Glutamatergic neuron (in vitro differentiated cells): ENCODE results near the gene KIAA0825. TPM values are rescaled to one million over a fixed set of nuclear protein-coding genes. Genes with fewer than 3 reads are reported as not detected.

Source experiments
- DNase-seq: peaks from one replicate; pipeline ENCODE4 v3.0.0; 2022
- H3K27ac Mint-ChIP-seq: one replicate; pipeline ENCODE4 v1.8.0; 2020; ENCODE audit warnings: mild to moderate bottlenecking, mixed read lengths, inconsistent platforms; ENCODE audit not compliant: unreplicated experiment
- H3K27me3 Mint-ChIP-seq: one replicate; pipeline ENCODE4 v1.8.0; 2020; ENCODE audit warnings: mild to moderate bottlenecking, moderate library complexity, mixed read lengths, inconsistent platforms; ENCODE audit not compliant: unreplicated experiment
- H3K36me3 Mint-ChIP-seq: one replicate; pipeline ENCODE4 v1.8.0; 2020; ENCODE audit warnings: mild to moderate bottlenecking, mixed read lengths, inconsistent platforms; ENCODE audit not compliant: unreplicated experiment
- H3K4me1 Mint-ChIP-seq: one replicate; pipeline ENCODE4 v1.8.0; 2020; ENCODE audit warnings: mild to moderate bottlenecking, low read depth, mixed read lengths, inconsistent platforms; ENCODE audit not compliant: unreplicated experiment
- H3K4me3 Mint-ChIP-seq: one replicate; pipeline ENCODE4 v1.8.0; 2020; ENCODE audit warnings: mild to moderate bottlenecking, mixed read lengths, inconsistent platforms; ENCODE audit not compliant: unreplicated experiment
- H3K9me3 Mint-ChIP-seq: one replicate; pipeline ENCODE4 v1.8.0; 2020; ENCODE audit warnings: mild to moderate bottlenecking, moderate library complexity, mixed read lengths, inconsistent platforms; ENCODE audit not compliant: unreplicated experiment
- CTCF ChIP-seq: fragments of 200-600 bp; sonication (generic); IDR thresholded peaks from one replicate; pipeline ENCODE4 v1.5.0; 2021; ENCODE audit not compliant: partially characterized antibody, unreplicated experiment
- total RNA-seq: library from RNA; stranded (reverse); fragmentation: NEBNext Ultra II Directional; extraction: Animal tissue kit (Norgen Biotek cat#: 25700); gene quantifications from one replicate; pipeline ENCODE4 v1.2.1, GENCODE V29; 2021; ENCODE audit not compliant: unreplicated experiment

Gene KIAA0825
- total RNA-seq, 1 donor from 2014 or later = 1.2 TPM

GRCh38 chr5:94403483-94403882, 214.9 kb downstream of the KIAA0825 start:
- Mint-ChIP-seq H3K9me3 (no peaks in the 10 kb centered on the region), H3K36me3 (no peaks in the 10 kb centered on the region), H3K27ac (no peak overlapping the region), H3K4me1 (no peaks in the 10 kb centered on the region), H3K4me3 (no peak overlapping the region), H3K27me3 (no peaks in the 10 kb centered on the region)
- no peak for DNase-seq
- no peak for TF ChIP-seq CTCF

GRCh38 chr5:94402096-94402495, 216.3 kb downstream of the KIAA0825 start:
- no peak for TF ChIP-seq CTCF
- Mint-ChIP-seq H3K27ac (no peak overlapping the region), H3K27me3 (no peaks in the 10 kb centered on the region), H3K9me3 (no peaks in the 10 kb centered on the region), H3K36me3 (no peaks in the 10 kb centered on the region), H3K4me3 (no peak overlapping the region), H3K4me1 (no peaks in the 10 kb centered on the region)
- no peak for DNase-seq

- H3K36me3 Mint-ChIP-seq = no peaks in the 10 kb centered on the region
- no peak for DNase-seq
- no peak overlapping the region for H3K4me3 Mint-ChIP-seq
- H3K4me1 Mint-ChIP-seq = no peaks in the 10 kb centered on the region
- H3K9me3 Mint-ChIP-seq = no peaks in the 10 kb centered on the region
- no peaks in the 10 kb centered on the region for H3K27me3 Mint-ChIP-seq
- TF ChIP-seq CTCF = no peak
- no peak overlapping the region for H3K27ac Mint-ChIP-seq
Observed at GRCh38 chr5:94397508-94397907, 220.9 kb downstream of the KIAA0825 start.

- H3K36me3 Mint-ChIP-seq = no peaks in the 10 kb centered on the region
- no peak overlapping the region for H3K4me3 Mint-ChIP-seq
- no peak for TF ChIP-seq CTCF
- no peak overlapping the region for H3K27ac Mint-ChIP-seq
- no peaks in the 10 kb centered on the region for H3K4me1 Mint-ChIP-seq
- no peaks in the 10 kb centered on the region for H3K9me3 Mint-ChIP-seq
- no peaks in the 10 kb centered on the region for H3K27me3 Mint-ChIP-seq
- no peak for DNase-seq
Observed at GRCh38 chr5:94396687-94397086, 221.7 kb downstream of the KIAA0825 start.

- no peaks in the 10 kb centered on the region for H3K27me3 Mint-ChIP-seq
- H3K4me1 Mint-ChIP-seq = no peaks in the 10 kb centered on the region
- H3K4me3 Mint-ChIP-seq = no peak overlapping the region
- H3K27ac Mint-ChIP-seq = no peak overlapping the region
- DNase-seq = no peak
- no peaks in the 10 kb centered on the region for H3K9me3 Mint-ChIP-seq
- no peaks in the 10 kb centered on the region for H3K36me3 Mint-ChIP-seq
- no peak for TF ChIP-seq CTCF
Observed at GRCh38 chr5:94395468-94395867, 222.9 kb downstream of the KIAA0825 start.
